IMR-90 (cell line): ENCODE results near the gene CA12. TPM values are rescaled to one million over a fixed set of nuclear protein-coding genes. Genes with fewer than 3 reads are reported as not detected.
A peak's percentile ranks its signal among the peaks of the same experiment; 100 is the strongest.

ENCODE experiments used
- ATAC-seq: fragments of 200-7000 bp; cut with Tn5 transposase; 2 replicates; pipeline ENCODE4 v1.9.1; 2020; ENCODE audit warnings: low read depth, mild to moderate bottlenecking, moderate library complexity
- BruUV-seq: library from RNA; stranded (reverse); fragments of 400-500 nt; replicated peaks from 2 replicates; lab custom pipeline; 2021; lab: Mats Ljungman, UMichigan
- CTCF ChIA-PET: fragments of 300-600 bp; formaldehyde crosslinking; extraction: SDS; loops from one replicate; lab custom pipeline; 2021; ENCODE audit warnings: antibody characterized with exemption; lab: Yijun Ruan, JAX
- POLR2A ChIA-PET: fragments of 300-600 bp; sonication (Branson Sonifier 250); formaldehyde crosslinking; loops from one replicate; lab custom pipeline; 2022; ENCODE audit warnings: antibody characterized with exemption; ENCODE audit not compliant: unreplicated experiment; lab: Charles Lee
- DNase-seq: peaks from one replicate; pipeline ENCODE4 v3.0.0; 2013
- H2AFZ ChIP-seq: replicated peaks from 2 replicates; pipeline ENCODE3; 2013; ENCODE audit warnings: low read length, mild to moderate bottlenecking; ENCODE audit not compliant: poor library complexity
- H2AK5ac ChIP-seq: 2 replicates; pipeline ENCODE4 v1.6.1; 2013; ENCODE audit warnings: low read depth, low read length, inconsistent platforms
- H2AK9ac ChIP-seq: replicated peaks from 2 replicates; pipeline ENCODE3; 2013; ENCODE audit warnings: mild to moderate bottlenecking, low read depth, low read length, moderate library complexity; ENCODE audit not compliant: poor library complexity
- H2BK120ac ChIP-seq: 2 replicates; pipeline ENCODE4 v1.6.1; 2013; ENCODE audit warnings: low read depth, low read length, inconsistent platforms
- H2BK15ac ChIP-seq: 3 replicates; pipeline ENCODE4 v1.6.1; 2013; ENCODE audit warnings: low read depth, low read length, inconsistent platforms
- H2BK20ac ChIP-seq: 2 replicates; pipeline ENCODE4 v1.6.1; 2013; ENCODE audit warnings: low read depth, mild to moderate bottlenecking, inconsistent platforms, low read length, moderate library complexity
- H2BK5ac ChIP-seq: 2 replicates; pipeline ENCODE4 v1.6.1; 2013; ENCODE audit warnings: mild to moderate bottlenecking, low read depth, low read length, inconsistent platforms; ENCODE audit not compliant: poor library complexity, severe bottlenecking
- H3K14ac ChIP-seq: replicated peaks from 2 replicates; pipeline ENCODE4 v1.6.1; 2013; ENCODE audit warnings: low read depth, low read length, inconsistent platforms
- H3K18ac ChIP-seq: 2 replicates; pipeline ENCODE4 v1.6.1; 2013; ENCODE audit warnings: low read depth, low read length, control low read depth
- H3K23ac ChIP-seq: 2 replicates; pipeline ENCODE4 v1.6.1; 2013; ENCODE audit warnings: low read depth, low read length, inconsistent platforms
- H3K27ac ChIP-seq: 2 replicates; pipeline ENCODE4 v1.5.1; 2013; ENCODE audit warnings: mild to moderate bottlenecking, control low read depth, low read length; ENCODE audit not compliant: insufficient read depth
- H3K27me3 ChIP-seq: 2 replicates; pipeline ENCODE4 v1.6.1; 2013; ENCODE audit warnings: low read length; ENCODE audit not compliant: control insufficient read depth, insufficient read depth
- H3K36me3 ChIP-seq: 2 replicates; pipeline ENCODE4 v1.6.1; 2013; ENCODE audit warnings: low read length, mixed read lengths; ENCODE audit not compliant: control insufficient read depth, insufficient read depth
- H3K4ac ChIP-seq: 2 replicates; pipeline ENCODE4 v1.6.1; 2013; ENCODE audit warnings: low read depth, low read length, inconsistent platforms
- H3K4me1 ChIP-seq: 2 replicates; pipeline ENCODE4 v1.6.1; 2013; ENCODE audit warnings: low read length, mixed read lengths; ENCODE audit not compliant: control insufficient read depth, insufficient read depth
- H3K4me2 ChIP-seq: 2 replicates; pipeline ENCODE4 v1.6.1; 2013; ENCODE audit warnings: low read depth, mild to moderate bottlenecking, control low read depth, low read length, moderate library complexity
- H3K4me3 ChIP-seq: 2 replicates; pipeline ENCODE4 v1.5.1; 2013; ENCODE audit warnings: low read depth, mild to moderate bottlenecking, control low read depth, low read length, moderate library complexity; ENCODE audit not compliant: insufficient read depth
- H3K56ac ChIP-seq: 2 replicates; pipeline ENCODE4 v1.6.1; 2013; ENCODE audit warnings: low read length, inconsistent platforms; ENCODE audit not compliant: insufficient read depth; ENCODE audit errors: extremely low read depth
- H3K79me1 ChIP-seq, 2 experiments: 2 replicates each; pipeline ENCODE4 v1.6.1; 2013; ENCODE audit warnings: low read length in 2 of 2, inconsistent platforms in 1 of 2, low read depth in 1 of 2
- H3K9ac ChIP-seq: 2 replicates; pipeline ENCODE4 v1.6.1; 2013; ENCODE audit warnings: low read depth, low read length, control low read depth
- H3K9me1 ChIP-seq: 2 replicates; pipeline ENCODE4 v1.6.1; 2013; ENCODE audit warnings: low read length, inconsistent platforms; ENCODE audit not compliant: insufficient read depth
- H3K9me3 ChIP-seq: 2 replicates; pipeline ENCODE4 v1.6.1; 2013; ENCODE audit warnings: low read length; ENCODE audit not compliant: control insufficient read depth, insufficient read depth
- H4K20me1 ChIP-seq: 2 replicates; pipeline ENCODE4 v1.6.1; 2013; ENCODE audit warnings: low read length, inconsistent platforms; ENCODE audit not compliant: insufficient read depth
- H4K5ac ChIP-seq: 2 replicates; pipeline ENCODE4 v1.6.1; 2013; ENCODE audit warnings: mild to moderate bottlenecking, low read depth, low read length, control low read depth
- H4K8ac ChIP-seq, 2 experiments: 2 replicates each; pipeline ENCODE4 v1.6.1; 2013; ENCODE audit warnings: low read depth in 2 of 2, low read length in 2 of 2, control low read depth in 1 of 2, inconsistent platforms in 1 of 2
- H4K91ac ChIP-seq: 2 replicates; pipeline ENCODE4 v1.6.1; 2013; ENCODE audit warnings: low read depth, low read length, inconsistent platforms; ENCODE audit not compliant: insufficient read depth
- BHLHE40 ChIP-seq: fragments of 150-350 bp; IDR thresholded peaks from 2 replicates; pipeline ENCODE4 v1.6.1; 2016; ENCODE audit warnings: mild to moderate bottlenecking, low read depth, low read length
- MAFK ChIP-seq: IDR thresholded peaks from 2 replicates; pipeline ENCODE4 v1.6.1; 2012; ENCODE audit warnings: low read depth, low read length, improper control_type of control experiment
- POLR2A ChIP-seq: IDR thresholded peaks from 2 replicates; pipeline ENCODE4 v1.6.1; 2012; ENCODE audit warnings: mild to moderate bottlenecking, low read depth, low read length
- RAD21 ChIP-seq: IDR thresholded peaks from 2 replicates; pipeline ENCODE4 v1.6.1; 2012; ENCODE audit warnings: low read length, improper control_type of control experiment
- RCOR1 ChIP-seq: IDR thresholded peaks from 2 replicates; pipeline ENCODE4 v1.6.1; 2012; ENCODE audit warnings: mild to moderate bottlenecking, low read length, improper control_type of control experiment; ENCODE audit not compliant: insufficient replicate concordance
- RFX5 ChIP-seq: IDR thresholded peaks from 2 replicates; pipeline ENCODE4 v1.8.0; 2012; ENCODE audit warnings: low read depth, mild to moderate bottlenecking, low read length, moderate library complexity
- SMC3 ChIP-seq: fragments of 150-350 bp; IDR thresholded peaks from 2 replicates; pipeline ENCODE4 v1.6.1; 2016; ENCODE audit warnings: low read depth, mild to moderate bottlenecking, antibody characterized with exemption, low read length, moderate library complexity
- WGBS, 2 experiments: methylation state at CpG; one replicate each; pipeline versions ENCODE4 v1.1.5 to v1.1.7; 2013; ENCODE audit warnings: missing lambda C conversion rate in 2 of 2; ENCODE audit not compliant: insufficient read length in 1 of 2; ENCODE audit errors: extremely low coverage in 2 of 2; 5-methylcytosine and 5-hydroxymethylcytosine counted together
- dilution Hi-C: fragments of 300-500 bp; cut with HindIII; formaldehyde crosslinking; loops from one replicate; pipeline ENCODE4 v1.14.3; 2018; ENCODE audit warnings: low sequenced_read_pairs; ENCODE audit not compliant: unreplicated experiment
- in situ Hi-C: fragments of 300-500 bp; cut with MboI; formaldehyde crosslinking; loops from 3 replicates; pipeline ENCODE4 v1.14.3; 2019; ENCODE audit warnings: low sequenced_read_pairs, inconsistent platforms, mixed read lengths
- intact Hi-C: fragments of 100-400 bp; cut with micrococcal nuclease; formaldehyde crosslinking; loops from 2 replicates; pipeline ENCODE4 v1.10.0; 2022
- polyA plus RNA-seq, 3 experiments: library from polyadenylated mRNA; depleted of rRNA; stranded (reverse); fragments of >200 nt; gene quantifications; 2 replicates each; pipeline ENCODE4 v1.2.3, GENCODE V29; 2012; ENCODE audit warnings: low replicate concordance in 1 of 3
- total RNA-seq: library from RNA; depleted of rRNA; stranded (reverse); fragments of >200 nt; gene quantifications from 2 replicates; pipeline ENCODE4 v1.2.3, GENCODE V29; 2012

CA12 gene
- total and polyA plus RNA-seq, 2 of the 4 experiments (the other 2 are of a cell fraction): 33.7 to 52.6 TPM

DNA sequence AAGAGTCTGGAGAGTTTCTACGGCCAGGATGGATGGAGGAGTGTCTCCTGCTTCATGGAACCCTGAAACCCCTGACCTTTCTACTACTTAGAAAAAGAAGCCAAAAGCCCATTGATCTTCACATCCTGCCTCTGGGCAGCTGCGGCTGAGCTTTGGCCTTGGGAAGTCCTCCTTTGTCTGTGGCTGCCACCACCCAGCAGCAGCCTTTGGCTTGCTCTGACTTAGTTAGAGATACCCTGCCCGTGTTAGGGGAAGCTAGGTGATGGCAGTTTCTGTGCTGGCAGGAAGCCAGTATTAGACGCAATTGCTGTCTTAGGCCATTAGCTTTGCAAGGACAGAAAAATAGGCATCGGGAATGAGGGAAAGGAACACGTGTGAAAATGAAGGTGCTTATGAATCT, 85.5 kb downstream of the CA12 start:
- Histone ChIP-seq H3K4me1 (peaks cover 2% of the 10 kb centered on the region; the same call in 1 of the 2 replicates), H2BK20ac (no peak overlapping the region), H2AFZ (peak overlapping the region; percentile 25), H3K56ac (no peak overlapping the region), H3K4me3 (no peak overlapping the region), H3K9me1 (peaks cover 6% of the 10 kb centered on the region; the same call in 1 of the 2 replicates), H3K23ac (no peak overlapping the region), H3K27me3 (no peaks in the 10 kb centered on the region), H4K91ac (no peak overlapping the region), H3K9me3 (no peaks in the 10 kb centered on the region), H3K4ac (no peak overlapping the region), H4K5ac (no peak overlapping the region), H3K9ac (no peak overlapping the region), H3K27ac (no peak overlapping the region), H3K14ac (no peak overlapping the region), H2BK120ac (no peak overlapping the region), H2BK5ac (no peak overlapping the region), H4K20me1 (no peaks in the 10 kb centered on the region), H2AK5ac (no peak overlapping the region), H3K79me1 (peaks cover 0 to 18% of the 10 kb centered on the region in 2 experiments; a peak in 2 of 4 replicates), H4K8ac (no peak overlapping the region), H3K4me2 (no peak overlapping the region), H3K36me3 (peaks cover 14% of the 10 kb centered on the region), H2BK15ac (no peak overlapping the region), H2AK9ac (peak overlapping the region; percentile 44), H3K18ac (no peak overlapping the region)
- DNase-seq: no peak
- TF ChIP-seq RFX5 (no peak), RCOR1 (no peak), RAD21 (no peak), MAFK (no peak), POLR2A (no peak), SMC3 (no peak), BHLHE40 (no peak)
- in situ Hi-C loops (loop anchor here (25.0 kb wide), 1 partner anchor 766 kb away; no protein-coding TSS in a partner anchor), dilution Hi-C loops (no loop called here), intact Hi-C loops (loop anchor here (10.0 kb wide), 1 partner anchor 779 kb away; no protein-coding TSS in a partner anchor)
- WGBS, 2 experiments: 81% methylated on average over 3 of the region's 6 CpGs; no CpG with 5 or more reads in 1 of the 2 experiments
- CTCF ChIA-PET: interaction anchor here (0.6 kb wide), 1 partner anchor 518 kb away, joined by 3 read pairs; no protein-coding TSS in a partner anchor
- no TSS peak for BruUV-seq
- no peak for ATAC-seq
- POLR2A ChIA-PET: no interaction called here
